AG04450 (cell line): ENCODE results near the gene HINT3. TPM values are rescaled to one million over a fixed set of nuclear protein-coding genes. Genes with fewer than 3 reads are reported as not detected.
A peak's percentile ranks its signal among the peaks of the same experiment; 100 is the strongest.

Experiments used
- CTCF ChIA-PET: fragments of 300-600, 350-600 bp; formaldehyde crosslinking; extraction: SDS; loops from one replicate; lab custom pipeline; 2022; ENCODE audit warnings: antibody characterized with exemption, inconsistent platforms; lab: Charles Lee
- POLR2A ChIA-PET: fragments of 350-600 bp; formaldehyde crosslinking; extraction: SDS; loops from one replicate; lab custom pipeline; 2021; ENCODE audit warnings: antibody characterized with exemption, inconsistent platforms; lab: Yijun Ruan, JAX
- DNase-seq: peaks from one replicate; pipeline ENCODE4 v3.0.0-alpha.2; 2011; ENCODE audit warnings: low read depth, low spot score
- H3K27ac ChIP-seq: one replicate; pipeline ENCODE4 v1.5.1; 2012; ENCODE audit warnings: low read depth, low read length, control low read depth
- H3K27me3 ChIP-seq: one replicate; pipeline ENCODE4 v1.6.0; 2012; ENCODE audit warnings: low read length; ENCODE audit not compliant: control insufficient read depth, insufficient read depth
- H3K4me3 ChIP-seq: 2 replicates; pipeline ENCODE4 v1.5.1; 2011; ENCODE audit warnings: mild to moderate bottlenecking, low read depth, low read length, control low read depth
- H3K9me3 ChIP-seq: 2 replicates; pipeline ENCODE4 v1.5.1; 2012; ENCODE audit warnings: low read length; ENCODE audit not compliant: control insufficient read depth, insufficient read depth
- CTCF ChIP-seq: IDR thresholded peaks from 2 replicates; pipeline ENCODE4 v1.5.1; 2011; ENCODE audit warnings: low read depth, low read length, control low read depth, inconsistent platforms
- polyA plus RNA-seq: library from polyadenylated mRNA; depleted of rRNA; stranded (reverse); fragments of >200 nt; gene quantifications from 2 replicates; pipeline ENCODE4 v1.2.3, GENCODE V29; 2011

Gene HINT3
- polyA plus RNA-seq, 1 experiment, result 4.0 TPM

GRCh38 chr6:125984311-125984710, 27.7 kb downstream of the HINT3 start:
- no peaks in the 10 kb centered on the region for H3K27me3 ChIP-seq
- POLR2A ChIA-PET, result interaction anchor here (0.8 kb wide), 1 partner anchor 204 kb away, joined by 5 read pairs; no protein-coding TSS in a partner anchor
- no peaks in the 10 kb centered on the region; the same call in 1 of the 2 replicates for H3K9me3 ChIP-seq
- CTCF ChIA-PET, result interaction anchor here (0.7 to 4.7 kb wide), 5 partner anchors 10 to 680 kb away, joined by 3 to 37 read pairs (median 8); no protein-coding TSS in a partner anchor
- H3K4me3 ChIP-seq, result no peak overlapping the region
- TF ChIP-seq CTCF, result no peak
- no peak for DNase-seq
- H3K27ac ChIP-seq, result peak overlapping the region; percentile 25

- H3K27ac ChIP-seq, result no peak overlapping the region
- H3K27me3 ChIP-seq, result no peaks in the 10 kb centered on the region
- H3K9me3 ChIP-seq, result no peaks in the 10 kb centered on the region; the same call in 1 of the 2 replicates
- ChIA-PET POLR2A (no interaction called here), CTCF (interaction anchor here (1.8 to 4.7 kb wide), 3 partner anchors 10 to 195 kb away, joined by 4 to 37 read pairs (median 34); partner anchors contain the start of gene NCOA7)
- H3K4me3 ChIP-seq, result peak overlapping the region; percentile 97
- no peak for TF ChIP-seq CTCF
- DNase-seq, result no peak
Observed at GRCh38 chr6:125985522-125985921, 29.0 kb downstream of the HINT3 start.

GRCh38 chr6:125985979-125986300, 29.4 kb downstream of the HINT3 start:
- no peaks in the 10 kb centered on the region; the same call in 1 of the 2 replicates for H3K9me3 ChIP-seq
- DNase-seq, result no peak
- ChIA-PET POLR2A (interaction anchor here (0.6 to 1.0 kb wide), 3 partner anchors 8 to 205 kb away, joined by 3 to 4 read pairs (median 4); no protein-coding TSS in a partner anchor), CTCF (interaction anchor here (1.1 to 4.7 kb wide), 6 partner anchors 10 to 196 kb away, joined by 3 to 37 read pairs (median 6); partner anchors contain the start of genes HINT3 and NCOA7)
- peak overlapping the region; percentile 97 for H3K4me3 ChIP-seq
- H3K27ac ChIP-seq, result peak overlapping the region; percentile 55
- no peaks in the 10 kb centered on the region for H3K27me3 ChIP-seq
- TF ChIP-seq CTCF, result no peak

- ChIA-PET POLR2A (interaction anchor here (0.6 to 1.0 kb wide), 3 partner anchors 8 to 206 kb away, joined by 3 to 4 read pairs (median 4); no protein-coding TSS in a partner anchor), CTCF (interaction anchor here (0.6 to 4.7 kb wide), 8 partner anchors 9 to 196 kb away, joined by 3 to 37 read pairs (median 4); partner anchors contain the start of genes HINT3 and NCOA7)
- 0 out of 2 replicates have a peak, but pooled peaks have one; percentile 9 for TF ChIP-seq CTCF
- Histone ChIP-seq H3K27me3 (no peaks in the 10 kb centered on the region), H3K9me3 (no peaks in the 10 kb centered on the region; the same call in 1 of the 2 replicates), H3K4me3 (peak within 1 kb of the TSS; percentile 97), H3K27ac (peak within 1 kb of the TSS; percentile 55)
- DNase-seq, result no peak
Observed at GRCh38 chr6:125986301-125987025, 29.9 kb downstream of the HINT3 start, which contains the start of gene TRMT11. TSS of gene TRMT11 (plus strand) at chr6:125986540. CDS start at chr6:125986551, 11 bp downstream.
